Measurements from ENCODE around the gene SLC36A1. TPM values are rescaled to one million over a fixed set of nuclear protein-coding genes. Genes with fewer than 3 reads are reported as not detected.

SLC36A1 gene
- total RNA-seq, 4 donors from 2014 or later = 16.8 to 24.9 (median 22.4) TPM

DNA sequence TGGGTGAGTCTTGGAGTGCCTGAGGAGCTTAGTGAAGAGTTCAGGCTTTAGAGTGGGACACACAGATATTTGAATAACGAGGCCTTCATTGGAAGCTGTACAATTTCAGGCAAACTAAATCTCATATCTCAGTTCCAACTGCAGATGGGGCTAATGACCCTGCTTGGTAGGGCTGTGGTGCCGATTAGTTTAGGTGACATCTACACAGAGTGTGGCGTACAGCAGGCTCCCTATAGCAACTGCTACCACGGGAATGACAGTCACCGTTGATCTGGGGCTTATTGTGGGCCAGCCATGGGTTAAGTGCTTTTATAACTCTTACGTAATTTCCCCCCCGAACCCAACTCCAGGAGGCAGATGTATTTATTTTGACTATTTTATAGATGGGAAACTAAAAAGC is 72.9 kb downstream of the SLC36A1 start:
- H3K4me3 ChIP-seq = no peak overlapping the region
- TF ChIP-seq, protein P1, sequence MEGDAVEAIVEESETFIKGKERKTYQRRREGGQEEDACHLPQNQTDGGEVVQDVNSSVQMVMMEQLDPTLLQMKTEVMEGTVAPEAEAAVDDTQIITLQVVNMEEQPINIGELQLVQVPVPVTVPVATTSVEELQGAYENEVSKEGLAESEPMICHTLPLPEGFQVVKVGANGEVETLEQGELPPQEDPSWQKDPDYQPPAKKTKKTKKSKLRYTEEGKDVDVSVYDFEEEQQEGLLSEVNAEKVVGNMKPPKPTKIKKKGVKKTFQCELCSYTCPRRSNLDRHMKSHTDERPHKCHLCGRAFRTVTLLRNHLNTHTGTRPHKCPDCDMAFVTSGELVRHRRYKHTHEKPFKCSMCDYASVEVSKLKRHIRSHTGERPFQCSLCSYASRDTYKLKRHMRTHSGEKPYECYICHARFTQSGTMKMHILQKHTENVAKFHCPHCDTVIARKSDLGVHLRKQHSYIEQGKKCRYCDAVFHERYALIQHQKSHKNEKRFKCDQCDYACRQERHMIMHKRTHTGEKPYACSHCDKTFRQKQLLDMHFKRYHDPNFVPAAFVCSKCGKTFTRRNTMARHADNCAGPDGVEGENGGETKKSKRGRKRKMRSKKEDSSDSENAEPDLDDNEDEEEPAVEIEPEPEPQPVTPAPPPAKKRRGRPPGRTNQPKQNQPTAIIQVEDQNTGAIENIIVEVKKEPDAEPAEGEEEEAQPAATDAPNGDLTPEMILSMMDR (IDR thresholded peaks at IDR 0.05) = no peak
- no peak for TF ChIP-seq POLR2A (IDR thresholded peaks at IDR 0.05)
- TF ChIP-seq EP300 (IDR thresholded peaks at IDR 0.05) = no peak
- H3K27me3 ChIP-seq = no peaks in the 10 kb centered on the region
- WGBS, 2 donors = 56 to 70% methylated on average over 7 of the region's 7 CpGs
- no peak overlapping the region for H3K27ac ChIP-seq
- no peaks in the 10 kb centered on the region for H3K9me3 ChIP-seq
- DNase-seq (ENCODE audit: low spot score in 2 of 2) = no peak
- no peaks in the 10 kb centered on the region for H3K4me1 ChIP-seq
- no peaks in the 10 kb centered on the region for H3K36me3 ChIP-seq

DNA sequence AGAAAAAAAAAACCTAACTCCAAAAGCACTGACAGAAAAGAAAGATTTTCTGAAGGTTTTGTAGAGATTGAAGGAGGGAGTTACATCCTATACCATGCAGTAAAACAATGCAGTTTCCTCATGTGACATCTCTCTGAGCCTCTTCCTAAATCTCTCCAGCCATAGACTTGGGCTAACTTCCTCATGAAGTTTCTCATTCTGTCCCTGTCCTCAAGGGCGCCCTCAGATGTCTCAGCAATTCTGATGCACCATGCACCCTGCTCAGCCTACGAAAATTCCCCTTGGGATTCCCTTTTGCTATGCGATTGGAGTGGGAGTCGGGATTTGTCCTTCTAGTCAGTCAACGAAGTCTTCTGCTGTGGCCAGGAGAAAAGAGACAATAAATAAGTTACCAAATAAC is 74.8 kb downstream of the SLC36A1 start:
- no peak overlapping the region for H3K27ac ChIP-seq
- no peaks in the 10 kb centered on the region for H3K27me3 ChIP-seq
- no peaks in the 10 kb centered on the region for H3K9me3 ChIP-seq
- TF ChIP-seq, protein P1 (IDR thresholded peaks at IDR 0.05) = no peak
- TF ChIP-seq EP300 (IDR thresholded peaks at IDR 0.05) = no peak
- no peak for TF ChIP-seq POLR2A (IDR thresholded peaks at IDR 0.05)
- no peak overlapping the region for H3K4me3 ChIP-seq
- DNase-seq (ENCODE audit: low spot score in 2 of 2) = no peak
- H3K36me3 ChIP-seq = no peaks in the 10 kb centered on the region
- WGBS, 2 donors = 66 to 79% methylated on average over 5 of the region's 5 CpGs
- no peaks in the 10 kb centered on the region for H3K4me1 ChIP-seq

GRCh38 chr5:151523335-151523734 is 75.9 kb downstream of the SLC36A1 start:
- Histone ChIP-seq H3K9me3 (no peaks in the 10 kb centered on the region), H3K36me3 (no peaks in the 10 kb centered on the region), H3K4me3 (no peak overlapping the region), H3K4me1 (no peaks in the 10 kb centered on the region), H3K27me3 (no peaks in the 10 kb centered on the region), H3K27ac (no peak overlapping the region)
- TF ChIP-seq EP300 (IDR thresholded peaks at IDR 0.05) (no peak), POLR2A (IDR thresholded peaks at IDR 0.05) (no peak)
- TF ChIP-seq, protein P1 (IDR thresholded peaks at IDR 0.05) = peak; percentile 8 to 33 (median 23)
- no peak for DNase-seq (ENCODE audit: low spot score in 2 of 2)
- 56 to 67% methylated on average over 2 of the region's 2 CpGs for WGBS, 2 donors

GRCh38 chr5:151528153-151528552 is 80.8 kb downstream of the SLC36A1 start:
- Histone ChIP-seq H3K27ac (no peak overlapping the region), H3K27me3 (no peaks in the 10 kb centered on the region), H3K9me3 (no peaks in the 10 kb centered on the region), H3K36me3 (no peaks in the 10 kb centered on the region), H3K4me1 (no peaks in the 10 kb centered on the region), H3K4me3 (no peak overlapping the region)
- DNase-seq (ENCODE audit: low spot score in 2 of 2) = no peak
- WGBS, 2 donors = 52 to 65% methylated on average over 2 of the region's 2 CpGs
- no peak for TF ChIP-seq POLR2A (IDR thresholded peaks at IDR 0.05)
- TF ChIP-seq EP300 (IDR thresholded peaks at IDR 0.05) = no peak
- TF ChIP-seq, protein P1 (IDR thresholded peaks at IDR 0.05) = no peak

DNA sequence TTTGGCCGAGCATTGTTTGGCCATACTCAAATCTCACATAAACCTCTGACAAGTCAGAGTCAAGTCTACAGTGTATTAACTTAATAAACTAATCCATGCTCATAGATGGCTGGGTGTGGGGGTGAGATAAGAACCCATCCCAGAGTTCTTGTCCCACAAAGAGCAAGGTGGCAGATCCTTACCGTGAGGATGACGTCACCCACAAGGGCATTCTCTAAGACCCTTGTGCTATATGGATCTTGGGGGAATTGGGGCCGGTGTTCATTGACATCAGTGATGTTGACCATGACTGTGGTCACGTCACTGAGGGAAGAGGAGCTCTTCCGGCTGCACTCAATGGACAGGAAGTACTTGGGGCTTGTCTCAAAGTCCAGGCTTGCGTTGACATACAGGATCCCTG is 81.6 kb downstream of the SLC36A1 start:
- 85 to 90% methylated on average over 6 to 7 of the region's 7 CpGs for WGBS, 2 donors
- no peak for DNase-seq (ENCODE audit: low spot score in 2 of 2)
- H3K36me3 ChIP-seq = no peaks in the 10 kb centered on the region
- TF ChIP-seq, protein P1 (IDR thresholded peaks at IDR 0.05) = no peak
- TF ChIP-seq POLR2A (IDR thresholded peaks at IDR 0.05) = no peak
- no peak for TF ChIP-seq EP300 (IDR thresholded peaks at IDR 0.05)
- no peaks in the 10 kb centered on the region for H3K9me3 ChIP-seq
- H3K4me1 ChIP-seq = no peaks in the 10 kb centered on the region
- H3K27me3 ChIP-seq = no peaks in the 10 kb centered on the region
- no peak overlapping the region for H3K4me3 ChIP-seq
- no peak overlapping the region for H3K27ac ChIP-seq

All from tibial nerve (tissue), 4 donors.